ENCODE results near the gene TRAPPC1. TPM values are rescaled to one million over a fixed set of nuclear protein-coding genes. Genes with fewer than 3 reads are reported as not detected.

Gene TRAPPC1
- total RNA-seq, 1 experiment from 2014 or later: 132 TPM

GRCh38 chr17:7959503-7960253 is 27.9 kb upstream of the TRAPPC1 start:
- Histone ChIP-seq H3K79me1 (ENCODE audit: insufficient read depth, low read depth, low read length, poor library complexity, severe bottlenecking) (no peaks in the 10 kb centered on the region), H3K23ac (ENCODE audit: insufficient read length, low read depth, low read length) (no peak overlapping the region), H3K4ac (ENCODE audit: low read depth, low read length) (no peak overlapping the region), H2BK15ac (ENCODE audit: low read depth, low read length) (no peak overlapping the region), H4K8ac (replicated peaks; ENCODE audit: insufficient read length, low read depth, low read length) (no peak overlapping the region), H4K20me1 (ENCODE audit: control insufficient read depth, insufficient read depth, insufficient read length) (no peaks in the 10 kb centered on the region), H3K56ac (ENCODE audit: insufficient read length, low read depth, low read length) (no peak overlapping the region), H3K79me2 (ENCODE audit: insufficient read depth, low read length) (no peaks in the 10 kb centered on the region), H4K91ac (ENCODE audit: insufficient read length, low read depth, low read length) (no peak overlapping the region), H3K23me2 (ENCODE audit: insufficient read length, low read depth, low read length, poor library complexity, severe bottlenecking) (no peaks in the 10 kb centered on the region), H3K9ac (ENCODE audit: extremely low read depth, insufficient read length, low read length) (no peak overlapping the region), H4K5ac (ENCODE audit: insufficient read length, low read depth, low read length) (no peak overlapping the region), H3K4me2 (ENCODE audit: insufficient read depth, insufficient read length, low read length) (no peak overlapping the region), H2BK120ac (ENCODE audit: low read depth, low read length, poor library complexity, severe bottlenecking) (no peak overlapping the region), H3K27ac (ENCODE audit: insufficient read length, low read depth, low read length) (no peak overlapping the region), H3K9me3 (ENCODE audit: control insufficient read depth, low read depth, low read length) (no peaks in the 10 kb centered on the region), H3K14ac (ENCODE audit: insufficient read depth, low read length) (no peak overlapping the region), H2BK12ac (ENCODE audit: insufficient read length, low read depth, low read length) (no peak overlapping the region), H2AFZ (ENCODE audit: low read length) (no peak overlapping the region), H3K27me3 (ENCODE audit: insufficient read depth, low read length) (no peaks in the 10 kb centered on the region), H2BK20ac (ENCODE audit: low read depth, low read length, poor library complexity, severe bottlenecking) (no peak overlapping the region), H2BK5ac (ENCODE audit: insufficient read length, low read length) (no peak overlapping the region), H3T11ph (ENCODE audit: low read length) (no peak overlapping the region), H2AK5ac (ENCODE audit: insufficient read length, low read length) (no peak overlapping the region), H3K18ac (ENCODE audit: insufficient read length, low read depth, low read length) (no peak overlapping the region), H3K4me1 (ENCODE audit: insufficient read depth, low read length) (no peaks in the 10 kb centered on the region; the same call in 1 of the 2 replicates)
- H3K9me3 Mint-ChIP-seq: no peaks in the 10 kb centered on the region
- no peaks in the 10 kb centered on the region for H3K36me3 Mint-ChIP-seq (ENCODE audit: insufficient read depth in 1 of 3, low read depth in 3 of 3)
- H3K4me1 Mint-ChIP-seq: peaks cover 16 to 17% of the 10 kb centered on the region in 2 experiments
- H3K27me3 Mint-ChIP-seq (ENCODE audit: low read depth): no peaks in the 10 kb centered on the region; the same call in none of the 2 replicates
- DNase-seq: no peak
- WGBS (ENCODE audit: extremely low coverage, insufficient read length, low lambda C conversion rate): no CpG with 5 or more reads among the region's 9 CpGs
- no peak overlapping the region for H3K4me3 Mint-ChIP-seq
- H3K27ac Mint-ChIP-seq: no peak overlapping the region; a peak in 1 of 7 replicates
- TF ChIP-seq CTCF (conservative IDR thresholded peaks at IDR 0.05): no peak
